Measurements from ENCODE around the gene DPY19L3.

DPY19L3 gene

GRCh38 chr19:32404213-32404932 lies 1.2 kb upstream of the DPY19L3 start:
- H3K27ac ChIP-seq: peak overlapping the region; percentile 92 to 100 (median 97)
- H3K9me3 ChIP-seq (replicated peaks in 1 of 11): no peaks in the 10 kb centered on the region
- TF ChIP-seq Cebpa-rat (IDR thresholded peaks at IDR 0.05): no peak

GRCh38 chr19:32404933-32405430 lies 588 bp upstream of the DPY19L3 start:
- no peaks in the 10 kb centered on the region for H3K27me3 ChIP-seq
- H3K4me1 ChIP-seq: peaks cover 20 to 40% (median 30%) of the 10 kb centered on the region in 10 experiments
- H3K9me3 ChIP-seq (replicated peaks in 1 of 11): no peaks in the 10 kb centered on the region
- TF ChIP-seq Cebpa-rat (IDR thresholded peaks at IDR 0.05): no peak
- peak overlapping the region; percentile 76 to 95 (median 89) for H3K4me3 ChIP-seq
- peak overlapping the region; percentile 84 to 95 (median 89) for H3K4me2 ChIP-seq
- peak overlapping the region; percentile 92 to 100 (median 97) for H3K27ac ChIP-seq
- H4K20me1 ChIP-seq: peaks cover 0 to 16% (median 0%) of the 10 kb centered on the region in 11 experiments; a peak in 3 of 22 replicates
- H3K9ac ChIP-seq: peak overlapping the region; percentile 90 to 99 (median 96)
- peaks cover 18 to 27% (median 23%) of the 10 kb centered on the region in 11 experiments for H3K36me3 ChIP-seq

More at GRCh38 chr19:32404213-32404932, 1.2 kb upstream of the DPY19L3 start:
- peaks cover 0 to 12% (median 0%) of the 10 kb centered on the region in 11 experiments; a peak in 3 of 22 replicates for H4K20me1 ChIP-seq
- peaks cover 12 to 20% (median 17%) of the 10 kb centered on the region in 11 experiments for H3K36me3 ChIP-seq
- no peaks in the 10 kb centered on the region for H3K27me3 ChIP-seq
- H3K4me2 ChIP-seq: peak overlapping the region; percentile 84 to 95 (median 89)
- H3K4me3 ChIP-seq: peak overlapping the region; percentile 76 to 95 (median 89)
- H3K9ac ChIP-seq: peak overlapping the region; percentile 90 to 99 (median 96)
- H3K4me1 ChIP-seq: peaks cover 20 to 40% (median 30%) of the 10 kb centered on the region in 10 experiments

- peaks cover 20 to 40% (median 30%) of the 10 kb centered on the region in 10 experiments for H3K4me1 ChIP-seq
- H3K27me3 ChIP-seq: no peaks in the 10 kb centered on the region
- H3K4me3 ChIP-seq: peak overlapping the region; percentile 76 to 95 (median 89)
- H3K27ac ChIP-seq: peak overlapping the region; percentile 92 to 100 (median 97); a peak in 21 of 22 replicates
- TF ChIP-seq Cebpa-rat (IDR thresholded peaks at IDR 0.05): no peak
- H3K9ac ChIP-seq: peak overlapping the region; percentile 90 to 99 (median 96)
- no peaks in the 10 kb centered on the region for H3K9me3 ChIP-seq (replicated peaks in 1 of 11)
- H4K20me1 ChIP-seq: peaks cover 0 to 16% (median 0%) of the 10 kb centered on the region in 11 experiments; a peak in 3 of 22 replicates
- peaks cover 32 to 41% (median 37%) of the 10 kb centered on the region in 11 experiments for H3K36me3 ChIP-seq
- peak overlapping the region; percentile 83 to 95 (median 89) for H3K4me2 ChIP-seq
These were observed 812 bp downstream of the DPY19L3 start for GRCh38 chr19:32406161-32407003.

- Histone ChIP-seq H3K9ac (peak overlapping the region in 10 of 11 experiments; percentile 90 to 99 (median 96); a peak in 17 of 22 replicates), H3K27me3 (no peaks in the 10 kb centered on the region), H4K20me1 (peaks cover 0 to 16% (median 0%) of the 10 kb centered on the region in 11 experiments; a peak in 3 of 22 replicates), H3K4me3 (peak overlapping the region; percentile 76 to 95 (median 89); a peak in 16 of 20 replicates), H3K9me3 (replicated peaks in 1 of 11) (no peaks in the 10 kb centered on the region), H3K36me3 (peaks cover 41 to 50% (median 46%) of the 10 kb centered on the region in 11 experiments), H3K27ac (peak overlapping the region in 6 of 11 experiments; percentile 92 to 100 (median 98); a peak in 4 of 22 replicates), H3K4me2 (peak overlapping the region; percentile 83 to 95 (median 89)), H3K4me1 (peaks cover 20 to 40% (median 30%) of the 10 kb centered on the region in 10 experiments)
- TF ChIP-seq Cebpa-rat (IDR thresholded peaks at IDR 0.05): no peak
These were observed 1.7 kb downstream of the DPY19L3 start for GRCh38 chr19:32407004-32407992.

- peaks cover 60 to 98% (median 90%) of the 10 kb centered on the region in 11 experiments for H3K36me3 ChIP-seq
- no peaks in the 10 kb centered on the region for H3K27me3 ChIP-seq
- no peak overlapping the region for H3K27ac ChIP-seq
- H4K20me1 ChIP-seq: no peaks in the 10 kb centered on the region
- no peak for TF ChIP-seq Cebpa-rat (IDR thresholded peaks at IDR 0.05)
- peaks cover 0 to 15% (median 0%) of the 10 kb centered on the region in 11 experiments; a peak in 3 of 22 replicates for H3K9me3 ChIP-seq (replicated peaks in 1 of 11)
- no peak overlapping the region for H3K4me3 ChIP-seq
- no peak overlapping the region; a peak in 1 of 22 replicates for H3K4me2 ChIP-seq
- peaks cover 0 to 24% (median under 1%) of the 10 kb centered on the region in 10 experiments; a peak in 8 of 20 replicates for H3K4me1 ChIP-seq
- no peak overlapping the region for H3K9ac ChIP-seq
These were observed 9.7 kb downstream of the DPY19L3 start for GRCh38 chr19:32415246-32415645.

- no peaks in the 10 kb centered on the region for H4K20me1 ChIP-seq
- H3K9ac ChIP-seq: no peak overlapping the region
- H3K4me3 ChIP-seq: no peak overlapping the region
- peaks cover 56 to 98% (median 90%) of the 10 kb centered on the region in 11 experiments for H3K36me3 ChIP-seq
- TF ChIP-seq Cebpa-rat (IDR thresholded peaks at IDR 0.05): no peak
- peaks cover 0 to 28% (median 2%) of the 10 kb centered on the region in 10 experiments; a peak in 8 of 20 replicates for H3K4me1 ChIP-seq
- peak overlapping the region in 1 of 11 experiments; percentile 43; a peak in 2 of 22 replicates for H3K4me2 ChIP-seq
- peaks cover 0 to 15% (median 0%) of the 10 kb centered on the region in 11 experiments; a peak in 3 of 22 replicates for H3K9me3 ChIP-seq (replicated peaks in 1 of 11)
- H3K27ac ChIP-seq: no peak overlapping the region
- H3K27me3 ChIP-seq: no peaks in the 10 kb centered on the region
These were observed 10.1 kb downstream of the DPY19L3 start for GRCh38 chr19:32415669-32416068.

- Histone ChIP-seq H3K4me2 (peak overlapping the region in 2 of 11 experiments; percentile 29 to 43; a peak in 1 of 22 replicates), H4K20me1 (no peaks in the 10 kb centered on the region), H3K27me3 (no peaks in the 10 kb centered on the region), H3K4me3 (no peak overlapping the region), H3K9me3 (replicated peaks in 1 of 11) (peaks cover 0 to 15% (median 0%) of the 10 kb centered on the region in 11 experiments; a peak in 3 of 22 replicates), H3K4me1 (peaks cover 6 to 39% (median 12%) of the 10 kb centered on the region in 10 experiments), H3K36me3 (peaks cover 44 to 95% (median 84%) of the 10 kb centered on the region in 11 experiments), H3K27ac (no peak overlapping the region), H3K9ac (no peak overlapping the region)
- no peak for TF ChIP-seq Cebpa-rat (IDR thresholded peaks at IDR 0.05)
These were observed 11.3 kb downstream of the DPY19L3 start for GRCh38 chr19:32416749-32417456.
